K562 (cell line): ENCODE data around the gene SCN4B. TPM values are rescaled to one million over a fixed set of nuclear protein-coding genes. Genes with fewer than 3 reads are reported as not detected.

ENCODE experiments used
- ATAC-seq: fragments of 200-7000 bp; cut with Tn5 transposase; 3 replicates; pipeline ENCODE4 v1.9.1; 2020; ENCODE audit warnings: moderate library complexity
- BruUV-seq: library from RNA; stranded (reverse); fragments of 400-500 nt; replicated peaks from 2 replicates; lab custom pipeline; 2021; lab: Mats Ljungman, UMichigan
- CTCF ChIA-PET: fragments of 300-600 bp; formaldehyde crosslinking; extraction: SDS; loops from one replicate; lab custom pipeline; 2021; ENCODE audit warnings: low intra/inter-chr PET ratio; lab: Yijun Ruan, JAX
- POLR2A ChIA-PET: fragments of 300-600, 350-650 bp; sonication (Branson Sonifier 250); formaldehyde crosslinking; extraction: SDS; loops from one replicate; lab custom pipeline; 2021; ENCODE audit warnings: antibody characterized with exemption, inconsistent platforms; lab: Yijun Ruan, JAX
- DNase-seq, 4 experiments: peaks; one replicate each; pipeline versions ENCODE4 v3.0.0 to v3.0.0-alpha.2; 2011 to 2018; ENCODE audit warnings: low spot score in 3 of 4, mixed read lengths in 3 of 4; ENCODE audit errors: extremely low read depth in 1 of 4
- FAIRE-seq: peaks from 2 replicates; lab custom pipeline; 2011; peaks lifted over from hg19 to GRCh38; lab: Jason Lieb, UNC
- H2AFZ ChIP-seq: 2 replicates; pipeline ENCODE4 v1.6.0; 2011; ENCODE audit warnings: low read depth, low read length, control low read depth, inconsistent platforms
- H3K27ac ChIP-seq: fragments of 200-600 bp; 3 replicates; pipeline ENCODE4 v1.8.0; 2011; ENCODE audit warnings: low read depth, mild to moderate bottlenecking, control low read depth, inconsistent platforms, low read length, moderate library complexity, mixed read lengths; ENCODE audit errors: extremely low read depth
- H3K27me3 ChIP-seq, 2 experiments: fragments of 300-600 bp in 1 of 2; 2 replicates in 1 of 2; 3 replicates in 1 of 2; pipeline versions ENCODE4 v1.6.0 to v1.8.0; 2011; ENCODE audit warnings: inconsistent platforms in 2 of 2, low read length in 2 of 2, mild to moderate bottlenecking in 1 of 2, mixed read lengths in 1 of 2, moderate library complexity in 1 of 2; ENCODE audit not compliant: control insufficient read depth in 2 of 2, insufficient read depth in 2 of 2
- H3K36me3 ChIP-seq: fragments of 300-600 bp; 3 replicates; pipeline ENCODE4 v1.8.0; 2011; ENCODE audit warnings: mild to moderate bottlenecking, low read length, inconsistent platforms; ENCODE audit not compliant: control insufficient read depth, insufficient read depth
- H3K4me1 ChIP-seq, 2 experiments: fragments of 200-600 bp in 1 of 2; replicated peaks in 1 of 2; 2 replicates in 1 of 2; 3 replicates in 1 of 2; pipeline versions ENCODE4 v1.5.1 to v1.8.0; 2011; ENCODE audit warnings: inconsistent platforms in 2 of 2, low read length in 2 of 2, mild to moderate bottlenecking in 1 of 2, mixed read lengths in 1 of 2, moderate library complexity in 1 of 2; ENCODE audit not compliant: control insufficient read depth in 2 of 2, insufficient read depth in 2 of 2
- H3K4me2 ChIP-seq: 2 replicates; pipeline ENCODE4 v1.6.1; 2011; ENCODE audit warnings: low read length, control low read depth, inconsistent platforms, mixed read lengths; ENCODE audit not compliant: insufficient read depth
- H3K4me3 ChIP-seq: fragments of 200-600 bp; sonication (generic), shearing (Covaris generic); 2 replicates; pipeline ENCODE4 v1.5.1; 2016; ENCODE audit warnings: control low read depth, inconsistent platforms
- H3K79me2 ChIP-seq: fragments of 200-600 bp; 3 replicates; pipeline ENCODE4 v1.8.0; 2011; ENCODE audit warnings: low read length, inconsistent platforms; ENCODE audit not compliant: control insufficient read depth, insufficient read depth
- H3K9ac ChIP-seq, 2 experiments: 2 replicates each; pipeline versions ENCODE4 v1.6.0 to v1.6.1; 2011; ENCODE audit warnings: low read depth in 2 of 2, low read length in 2 of 2, control low read depth in 1 of 2, inconsistent platforms in 1 of 2, mild to moderate bottlenecking in 1 of 2, mixed read lengths in 1 of 2; ENCODE audit not compliant: insufficient read depth in 1 of 2
- H3K9me1 ChIP-seq: one replicate; pipeline ENCODE4 v1.6.0; 2011; ENCODE audit warnings: inconsistent platforms, mild to moderate bottlenecking, low read length, moderate library complexity; ENCODE audit not compliant: control insufficient read depth, insufficient read depth
- H3K9me3 ChIP-seq: replicated peaks from 2 replicates; pipeline ENCODE4 v1.5.1; 2011; ENCODE audit warnings: low read depth, low read length, inconsistent platforms; ENCODE audit not compliant: control insufficient read depth, insufficient read depth
- H4K20me1 ChIP-seq: replicated peaks from 2 replicates; pipeline ENCODE4 v1.6.1; 2011; ENCODE audit warnings: low read length, inconsistent platforms, mixed read lengths; ENCODE audit not compliant: control insufficient read depth, insufficient read depth
- CREM ChIP-seq: IDR thresholded peaks from 2 replicates; pipeline ENCODE4 v1.6.1; 2014; ENCODE audit warnings: antibody characterized with exemption, low read depth
- HSF4 ChIP-seq: fragments of 250-450 bp; sonication (Bioruptor Pico); IDR thresholded peaks from 2 replicates; pipeline ENCODE4 v2.1.2; 2022; ENCODE audit warnings: mild to moderate bottlenecking, moderate library complexity, borderline replicate concordance
- NFE2 ChIP-seq: IDR thresholded peaks from 2 replicates; pipeline ENCODE4 v1.6.1; 2014; ENCODE audit warnings: antibody characterized with exemption, low read depth
- RBFOX2 ChIP-seq: fragments of 200-400 bp; formaldehyde crosslinking; IDR thresholded peaks from 2 replicates; pipeline ENCODE4 v1.6.1; 2017; ENCODE audit warnings: low read depth, mild to moderate bottlenecking, low read length, moderate library complexity
- RBM15 ChIP-seq: fragments of 200-400 bp; formaldehyde crosslinking; IDR thresholded peaks from 2 replicates; pipeline ENCODE4 v1.6.1; 2018; ENCODE audit warnings: mild to moderate bottlenecking, low read length, moderate library complexity; ENCODE audit not compliant: insufficient read depth
- STAT5A ChIP-seq: IDR thresholded peaks from 2 replicates; pipeline ENCODE4 v1.6.1; 2012; ENCODE audit warnings: low read length, inconsistent platforms, borderline replicate concordance
- SUPT5H ChIP-seq: fragments of 450-650 bp; IDR thresholded peaks from 2 replicates; pipeline ENCODE4 v1.6.1; 2016
- ZC3H11A ChIP-seq: IDR thresholded peaks from 2 replicates; pipeline ENCODE4 v1.6.1; 2012; ENCODE audit warnings: low read depth, low read length, improper control_type of control experiment
- ZNF134 ChIP-seq: fragments of 250-450 bp; sonication (Bioruptor Pico); conservative IDR thresholded peaks from 2 replicates; pipeline ENCODE4 v1.4.0; 2020
- WGBS: fragments of 100-300 bp; shearing (Covaris generic); methylation state at CpG from one replicate; pipeline ENCODE4 v1.1.6; 2016; ENCODE audit warnings: low coverage, mixed read lengths; ENCODE audit not compliant: insufficient coverage; ENCODE audit errors: missing lambda C conversion rate; 5-methylcytosine and 5-hydroxymethylcytosine counted together
- in situ Hi-C: fragments of 300-500 bp; cut with MboI; formaldehyde crosslinking; loops from 4 replicates; pipeline ENCODE4 v1.15.0; 2018; ENCODE audit warnings: inconsistent platforms, mixed read lengths
- intact Hi-C: fragments of 100-400 bp; cut with micrococcal nuclease; formaldehyde crosslinking; loops from 2 replicates; pipeline ENCODE4 v1.14.2; 2022
- polyA plus RNA-seq, 8 experiments: library from polyadenylated mRNA; depleted of rRNA in 4 of 8; stranded (reverse) in 5 of 8; unstranded in 3 of 8; fragments of >200 nt; fragmentation: Nextera tagmentation in 2 of 8; fragmentation: Illumina TruSeq in 1 of 8; extraction: Ambion mirVana in 2 of 8; extraction: Trizol in 1 of 8; gene quantifications; 2 replicates each; pipeline versions ENCODE4 v1.2.1 to v1.2.3, GENCODE V29; 2011 to 2014; ENCODE audit warnings: inconsistent platforms in 1 of 8, missing spikeins in 1 of 8
- total RNA-seq, 7 experiments: library from RNA; depleted of rRNA in 6 of 7; stranded (reverse); fragments of >200 nt in 6 of 7; fragmentation: Illumina TruSeq in 2 of 7; extraction: Trizol in 2 of 7; gene quantifications; 2 replicates each; pipeline versions ENCODE4 v1.2.1 to v1.2.3, GENCODE V29; 2011 to 2021; ENCODE audit warnings: low replicate concordance in 1 of 7
- TF ChIP-seq, protein P1 (sequence below): sonication (generic); formaldehyde crosslinking; IDR thresholded peaks from 2 replicates; pipeline ENCODE4 v1.8.0; 2023; ENCODE audit warnings: mild to moderate bottlenecking, missing genetic modification reagents
- TF ChIP-seq, protein P2 (sequence below): fragments of 450-650 bp; formaldehyde crosslinking; IDR thresholded peaks from 2 replicates; pipeline ENCODE4 v1.4.0; 2020; ENCODE audit warnings: mild to moderate bottlenecking

Gene SCN4B
- total and polyA plus RNA-seq, 9 of the 15 experiments (the other 6 are each of a cell fraction or from before 2014, with no cell fraction given), result 0.03 TPM; not detected in 8

DNA sequence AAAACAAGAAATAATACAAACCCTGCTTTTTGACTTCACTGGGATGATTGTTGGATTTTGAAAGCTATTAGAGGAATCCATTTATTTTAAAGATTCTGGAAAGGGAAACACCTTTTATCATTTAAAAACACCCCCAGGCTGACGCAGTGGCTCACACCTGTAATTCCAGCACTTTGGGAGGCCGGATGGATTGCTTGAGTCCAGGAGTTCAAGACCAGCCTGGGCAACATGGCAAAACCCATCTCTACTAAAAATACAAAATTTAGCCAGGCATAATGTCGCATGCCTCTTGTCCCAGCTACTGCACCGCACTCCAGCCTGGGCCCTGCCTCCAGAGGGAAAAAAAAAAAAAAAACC, 24.1 kb upstream of the SCN4B start:
- in situ Hi-C loops, result no loop called here

More for the DNA sequence above, 24.1 kb upstream of the SCN4B start:
- no peak overlapping the region for H3K4me2 ChIP-seq
- DNase-seq (no peak), ATAC-seq (no peak), FAIRE-seq (no peak)
- ChIA-PET POLR2A (no interaction called here), CTCF (no interaction called here)
- peaks cover 0 to 5% of the 10 kb centered on the region in 2 experiments; a peak in 1 of 5 replicates for H3K4me1 ChIP-seq
- H2AFZ ChIP-seq, result no peak overlapping the region
- no peaks in the 10 kb centered on the region for H3K79me2 ChIP-seq
- H3K27me3 ChIP-seq, result peaks cover 30 to 54% of the 10 kb centered on the region in 2 experiments
- intact Hi-C loops, result loop anchor here (10.0 kb wide), 1 partner anchor 232 kb away; no protein-coding TSS in a partner anchor
- no peaks in the 10 kb centered on the region for H3K9me3 ChIP-seq
- H3K4me3 ChIP-seq, result no peak overlapping the region
- no peaks in the 10 kb centered on the region for H3K36me3 ChIP-seq
- no TSS peak for BruUV-seq
- no peak overlapping the region for H3K9ac ChIP-seq
- H4K20me1 ChIP-seq, result 0 out of 2 replicates have a peak, but pooled peaks cover 6% of the 10 kb centered on the region
- H3K27ac ChIP-seq, result no peak overlapping the region
- WGBS, result 17% methylated on average over 4 of the region's 4 CpGs
- TF ChIP-seq, protein P1, sequence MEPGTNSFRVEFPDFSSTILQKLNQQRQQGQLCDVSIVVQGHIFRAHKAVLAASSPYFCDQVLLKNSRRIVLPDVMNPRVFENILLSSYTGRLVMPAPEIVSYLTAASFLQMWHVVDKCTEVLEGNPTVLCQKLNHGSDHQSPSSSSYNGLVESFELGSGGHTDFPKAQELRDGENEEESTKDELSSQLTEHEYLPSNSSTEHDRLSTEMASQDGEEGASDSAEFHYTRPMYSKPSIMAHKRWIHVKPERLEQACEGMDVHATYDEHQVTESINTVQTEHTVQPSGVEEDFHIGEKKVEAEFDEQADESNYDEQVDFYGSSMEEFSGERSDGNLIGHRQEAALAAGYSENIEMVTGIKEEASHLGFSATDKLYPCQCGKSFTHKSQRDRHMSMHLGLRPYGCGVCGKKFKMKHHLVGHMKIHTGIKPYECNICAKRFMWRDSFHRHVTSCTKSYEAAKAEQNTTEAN (CRISPR knock-in tag), result no peak
- TF ChIP-seq RBFOX2 (no peak), NFE2 (no peak), ZC3H11A (no peak), RBM15 (no peak), ZNF134 (CRISPR knock-in tag) (no peak), STAT5A (no peak), HSF4 (CRISPR knock-in tag) (no peak), CREM (no peak), SUPT5H (no peak)
- TF ChIP-seq, protein P2, sequence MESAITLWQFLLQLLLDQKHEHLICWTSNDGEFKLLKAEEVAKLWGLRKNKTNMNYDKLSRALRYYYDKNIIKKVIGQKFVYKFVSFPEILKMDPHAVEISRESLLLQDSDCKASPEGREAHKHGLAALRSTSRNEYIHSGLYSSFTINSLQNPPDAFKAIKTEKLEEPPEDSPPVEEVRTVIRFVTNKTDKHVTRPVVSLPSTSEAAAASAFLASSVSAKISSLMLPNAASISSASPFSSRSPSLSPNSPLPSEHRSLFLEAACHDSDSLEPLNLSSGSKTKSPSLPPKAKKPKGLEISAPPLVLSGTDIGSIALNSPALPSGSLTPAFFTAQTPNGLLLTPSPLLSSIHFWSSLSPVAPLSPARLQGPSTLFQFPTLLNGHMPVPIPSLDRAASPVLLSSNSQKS, result no peak
- H3K9me1 ChIP-seq, result no peaks in the 10 kb centered on the region
